WI38 (cell line): ENCODE measurements around the gene LLCFC1.

ENCODE experiments used
- H3K4me3 ChIP-seq: 2 replicates; pipeline ENCODE4 v1.5.1; 2011; ENCODE audit warnings: low read depth, mild to moderate bottlenecking, control low read depth, low read length
- TF ChIP-seq, protein P1 (sequence below): IDR thresholded peaks from 2 replicates; pipeline ENCODE4 v1.5.1; 2012; ENCODE audit warnings: low read depth, mild to moderate bottlenecking, control low read depth, low read length

The LLCFC1 gene

DNA sequence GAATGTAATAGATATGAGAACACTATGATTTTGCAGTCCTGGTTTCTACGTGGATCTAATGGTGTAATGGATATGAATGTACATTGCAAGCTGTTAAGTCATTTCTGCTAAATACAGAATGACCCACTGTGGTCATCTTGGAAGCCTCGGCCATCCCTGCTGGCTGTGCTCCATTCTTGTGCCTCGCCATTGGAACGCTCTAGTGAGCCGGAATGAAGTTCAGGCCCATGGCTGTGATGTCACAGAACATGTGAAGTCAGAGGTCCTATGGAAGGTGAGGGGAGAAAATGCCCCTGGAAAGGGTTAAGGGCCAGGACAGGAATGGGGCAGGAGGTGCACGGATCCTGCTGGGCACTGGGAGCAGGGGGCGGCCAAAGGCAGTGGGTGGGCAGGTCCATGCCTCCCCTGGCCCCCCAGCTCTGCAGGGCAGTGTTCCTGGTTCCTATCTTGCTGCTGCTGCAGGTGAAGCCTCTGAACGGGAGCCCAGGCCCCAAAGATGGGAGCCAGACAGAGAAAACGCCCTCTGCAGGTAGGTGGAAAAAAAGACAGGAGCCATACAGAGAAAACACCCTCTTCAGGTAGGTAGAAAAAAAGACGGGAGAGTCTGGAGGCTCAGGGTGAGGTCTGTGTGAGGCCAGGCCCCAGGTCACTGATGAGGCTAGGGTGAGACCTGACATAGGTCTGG, at the start of gene LLCFC1:
LLCFC1 (plus strand) TSS at position 259 of the 685 bp plus-strand sequence; CDS start at position 397, 138 bp downstream.
- TF ChIP-seq, protein P1, sequence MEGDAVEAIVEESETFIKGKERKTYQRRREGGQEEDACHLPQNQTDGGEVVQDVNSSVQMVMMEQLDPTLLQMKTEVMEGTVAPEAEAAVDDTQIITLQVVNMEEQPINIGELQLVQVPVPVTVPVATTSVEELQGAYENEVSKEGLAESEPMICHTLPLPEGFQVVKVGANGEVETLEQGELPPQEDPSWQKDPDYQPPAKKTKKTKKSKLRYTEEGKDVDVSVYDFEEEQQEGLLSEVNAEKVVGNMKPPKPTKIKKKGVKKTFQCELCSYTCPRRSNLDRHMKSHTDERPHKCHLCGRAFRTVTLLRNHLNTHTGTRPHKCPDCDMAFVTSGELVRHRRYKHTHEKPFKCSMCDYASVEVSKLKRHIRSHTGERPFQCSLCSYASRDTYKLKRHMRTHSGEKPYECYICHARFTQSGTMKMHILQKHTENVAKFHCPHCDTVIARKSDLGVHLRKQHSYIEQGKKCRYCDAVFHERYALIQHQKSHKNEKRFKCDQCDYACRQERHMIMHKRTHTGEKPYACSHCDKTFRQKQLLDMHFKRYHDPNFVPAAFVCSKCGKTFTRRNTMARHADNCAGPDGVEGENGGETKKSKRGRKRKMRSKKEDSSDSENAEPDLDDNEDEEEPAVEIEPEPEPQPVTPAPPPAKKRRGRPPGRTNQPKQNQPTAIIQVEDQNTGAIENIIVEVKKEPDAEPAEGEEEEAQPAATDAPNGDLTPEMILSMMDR = no peak
- no peak within 1 kb of the TSS for H3K4me3 ChIP-seq

DNA sequence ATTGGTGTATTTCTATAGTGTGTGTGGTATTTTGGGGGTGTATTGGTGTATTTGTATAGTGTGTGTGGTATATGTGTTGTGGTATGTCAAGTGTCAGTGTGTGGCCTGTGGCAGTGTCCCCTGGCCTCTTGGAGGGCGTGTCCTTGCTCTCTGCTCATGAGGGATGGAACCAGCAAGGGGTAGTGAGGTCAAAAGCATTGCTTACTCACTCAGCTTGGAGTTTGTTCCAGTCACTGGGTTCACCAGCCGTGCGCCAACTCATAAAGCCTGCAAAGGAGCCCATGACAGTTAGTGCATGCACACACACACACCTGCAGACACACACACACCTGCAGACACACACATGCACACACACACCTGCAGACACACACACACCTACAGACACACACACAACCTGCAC, 49.5 kb upstream of the LLCFC1 start:
- TF ChIP-seq, protein P1 = no peak
- H3K4me3 ChIP-seq = no peak overlapping the region

DNA sequence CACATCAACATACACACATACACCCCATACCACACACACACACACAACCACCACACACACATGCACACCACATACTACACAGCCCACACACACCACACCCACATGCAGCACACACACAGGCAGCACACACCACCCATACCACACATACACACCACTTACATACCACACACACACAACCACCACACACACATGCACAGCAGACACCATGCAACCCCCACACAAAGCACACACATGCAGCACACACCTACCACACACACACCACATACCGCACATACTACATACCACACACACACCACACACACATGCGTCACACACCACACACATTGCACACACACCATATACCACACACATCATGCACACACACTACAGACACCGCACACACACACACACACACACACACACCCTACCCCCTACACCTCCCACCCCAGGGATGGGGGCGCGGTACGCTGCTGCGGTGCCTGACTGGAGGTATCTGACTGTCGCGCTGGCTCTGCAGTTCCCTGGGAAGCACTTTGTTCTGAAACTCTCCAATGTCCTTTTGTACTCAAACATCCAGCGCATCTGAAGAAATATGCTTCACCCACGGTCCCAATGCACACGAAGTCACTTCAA, 48.3 kb upstream of the LLCFC1 start:
- TF ChIP-seq, protein P1 = no peak
- H3K4me3 ChIP-seq = no peak overlapping the region

DNA sequence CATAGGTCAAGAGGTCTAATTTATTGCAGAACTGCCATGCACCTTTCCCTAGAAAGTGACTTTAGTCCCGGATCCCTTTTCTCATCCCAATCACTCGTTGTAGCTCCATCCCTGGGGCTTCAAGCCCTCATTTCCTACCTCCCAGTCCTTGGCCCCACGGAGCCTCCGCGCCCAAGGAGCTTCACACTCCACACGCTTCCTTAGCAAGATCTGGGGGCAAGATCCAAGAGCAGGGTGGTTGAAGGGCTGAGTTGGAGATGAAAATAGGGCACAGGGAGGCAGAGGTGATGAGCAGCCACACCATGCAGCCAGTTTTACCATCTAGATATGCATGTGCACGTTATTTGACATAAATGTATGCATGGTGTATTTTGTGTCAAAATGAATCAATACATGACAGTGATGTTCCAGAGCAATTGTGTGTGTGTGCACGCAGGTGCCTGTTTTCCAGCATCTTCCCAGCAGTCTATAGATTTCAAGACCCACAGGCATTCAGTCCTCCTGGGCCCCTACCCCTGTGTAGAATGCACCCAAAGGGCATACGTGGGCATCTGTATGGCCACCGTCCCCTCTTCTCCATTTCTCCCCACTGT, 47.7 kb upstream of the LLCFC1 start:
- TF ChIP-seq, protein P1 = no peak

DNA sequence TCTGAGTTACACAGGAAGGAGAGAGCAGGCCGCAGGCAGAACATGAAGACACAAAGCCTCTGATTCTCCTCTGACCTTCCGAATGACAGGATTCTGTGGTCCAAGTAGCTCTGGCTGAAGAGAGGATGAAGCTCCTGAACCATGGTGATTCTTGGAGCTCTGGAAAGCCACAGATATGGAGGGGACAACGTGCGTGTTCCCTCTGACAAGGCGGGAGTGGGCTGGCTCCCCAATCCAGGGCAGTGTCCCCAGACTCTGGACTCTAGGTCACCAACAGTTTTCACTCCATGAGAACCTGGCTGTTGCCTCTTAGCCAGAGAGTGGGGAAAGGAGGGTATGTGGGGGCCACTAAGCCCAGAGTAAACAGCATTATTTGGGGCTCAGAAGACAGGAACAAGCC, 46.3 kb upstream of the LLCFC1 start:
- H3K4me3 ChIP-seq = no peak overlapping the region
- TF ChIP-seq, protein P1 = no peak

More for the DNA sequence above, 47.7 kb upstream of the LLCFC1 start:
- no peak overlapping the region for H3K4me3 ChIP-seq

DNA sequence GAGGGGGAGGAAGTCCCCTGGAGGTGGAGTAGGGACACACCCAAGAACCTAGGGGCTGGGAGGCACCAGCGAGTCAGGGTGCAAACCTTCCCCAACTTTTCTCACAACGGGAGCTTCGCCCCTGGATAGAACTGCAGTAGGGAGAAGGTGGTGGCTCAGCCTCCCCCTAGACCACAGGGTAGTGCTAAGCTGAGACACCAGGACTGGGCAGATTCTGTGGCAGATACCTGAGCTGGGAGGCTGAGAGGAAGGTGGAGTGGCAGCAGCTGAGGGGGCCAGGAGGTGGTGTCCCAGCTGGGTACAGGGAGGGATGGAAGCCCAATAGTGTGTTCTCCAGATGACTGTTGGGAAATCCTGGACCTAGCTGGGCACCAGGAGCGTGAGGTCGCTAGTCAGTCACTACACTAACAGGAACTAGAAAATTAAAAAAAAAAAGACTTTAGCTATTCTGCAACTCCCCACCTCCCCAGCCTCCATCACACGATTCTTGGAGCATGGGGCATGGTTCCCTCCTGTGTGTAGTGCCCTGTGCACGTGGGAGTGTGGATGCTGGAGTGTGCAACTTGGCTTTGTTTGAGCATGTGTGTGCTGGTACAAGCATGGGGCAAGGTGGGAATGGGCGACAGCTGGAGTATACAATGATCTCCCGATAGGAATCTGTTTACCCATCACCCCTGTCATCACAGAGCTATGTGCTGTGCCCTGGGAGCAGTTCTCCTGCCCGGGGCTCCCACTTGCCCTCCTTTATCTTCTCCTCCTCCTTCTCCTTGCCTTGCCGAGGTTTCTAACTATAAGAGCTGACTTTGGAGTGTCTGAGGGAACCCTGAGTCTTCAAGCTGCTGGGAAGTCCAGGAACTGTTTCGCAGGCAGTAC, 44.9 kb upstream of the LLCFC1 start:
- H3K4me3 ChIP-seq = no peak overlapping the region
- TF ChIP-seq, protein P1 = no peak
